ENCODE measurements around the gene ACLY.

DNA sequence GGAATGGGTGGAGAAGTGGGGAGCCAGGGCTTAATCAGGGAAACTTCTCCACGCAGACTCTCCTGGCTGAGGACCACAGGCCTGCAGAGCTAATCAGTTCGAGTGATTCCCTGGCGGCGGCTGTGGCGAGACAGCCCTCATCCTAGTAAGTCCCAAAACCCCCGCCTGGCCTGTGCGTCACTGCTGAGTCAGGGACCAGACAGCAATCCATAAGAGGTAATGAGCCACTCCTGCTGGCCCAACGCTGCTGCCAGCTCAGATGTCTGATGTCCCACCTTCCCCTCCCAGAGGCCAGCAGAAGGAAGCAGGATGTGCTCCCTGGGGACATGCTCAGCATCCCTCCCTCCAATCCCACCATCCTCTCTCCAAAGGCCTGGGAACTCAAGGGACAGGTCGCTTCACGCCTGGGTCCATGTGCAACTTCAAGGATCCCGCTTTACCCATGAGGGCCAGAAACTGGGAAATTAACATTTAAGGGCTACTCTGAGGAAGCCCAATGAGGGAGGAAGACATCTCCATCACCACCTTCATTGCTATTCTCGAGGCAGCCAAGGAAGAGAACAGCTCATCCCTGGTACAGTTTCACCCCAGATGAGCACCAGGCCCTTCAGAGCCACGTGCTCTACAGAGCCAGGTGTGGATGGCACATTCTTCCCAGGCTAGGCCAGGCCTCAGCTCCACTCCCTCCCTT lies 7.9 kb downstream of the ACLY start:
- TF ChIP-seq EZH2 (IDR thresholded peaks at IDR 0.05; ENCODE audit: borderline replicate concordance, low read length), result no peak
- TF ChIP-seq, protein P1, sequence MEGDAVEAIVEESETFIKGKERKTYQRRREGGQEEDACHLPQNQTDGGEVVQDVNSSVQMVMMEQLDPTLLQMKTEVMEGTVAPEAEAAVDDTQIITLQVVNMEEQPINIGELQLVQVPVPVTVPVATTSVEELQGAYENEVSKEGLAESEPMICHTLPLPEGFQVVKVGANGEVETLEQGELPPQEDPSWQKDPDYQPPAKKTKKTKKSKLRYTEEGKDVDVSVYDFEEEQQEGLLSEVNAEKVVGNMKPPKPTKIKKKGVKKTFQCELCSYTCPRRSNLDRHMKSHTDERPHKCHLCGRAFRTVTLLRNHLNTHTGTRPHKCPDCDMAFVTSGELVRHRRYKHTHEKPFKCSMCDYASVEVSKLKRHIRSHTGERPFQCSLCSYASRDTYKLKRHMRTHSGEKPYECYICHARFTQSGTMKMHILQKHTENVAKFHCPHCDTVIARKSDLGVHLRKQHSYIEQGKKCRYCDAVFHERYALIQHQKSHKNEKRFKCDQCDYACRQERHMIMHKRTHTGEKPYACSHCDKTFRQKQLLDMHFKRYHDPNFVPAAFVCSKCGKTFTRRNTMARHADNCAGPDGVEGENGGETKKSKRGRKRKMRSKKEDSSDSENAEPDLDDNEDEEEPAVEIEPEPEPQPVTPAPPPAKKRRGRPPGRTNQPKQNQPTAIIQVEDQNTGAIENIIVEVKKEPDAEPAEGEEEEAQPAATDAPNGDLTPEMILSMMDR (conservative IDR thresholded peaks at IDR 0.05 in 1 of 2, IDR thresholded peaks at IDR 0.05 in 1 of 2; ENCODE audit: extremely low read depth in 1 of 2, insufficient read depth in 1 of 2, low read depth in 1 of 2, low read length in 2 of 2), result no peak

Measured in mammary epithelial cell (primary cell).